ENCODE results near the gene CYFIP1. TPM values are rescaled to one million over a fixed set of nuclear protein-coding genes. Genes with fewer than 3 reads are reported as not detected.

The CYFIP1 gene
- total and polyA plus RNA-seq, 7 experiments from 2014 or later, result 0.40 to 37.8 (median 10.0) TPM

GRCh38 chr15:22918596-22919140, 61.5 kb downstream of the CYFIP1 start:
- no peaks in the 10 kb centered on the region for H3K4me1 ChIP-seq (ENCODE audit: control insufficient read depth in 2 of 2, insufficient read depth in 2 of 2, low read length in 2 of 2)
- ChIA-PET CTCF (no interaction called here), POLR2A (no interaction called here)
- H3K36me3 Mint-ChIP-seq, result peaks cover 0 to 3% (median 0%) of the 10 kb centered on the region in 5 donors
- no peak overlapping the region for H3K27ac Mint-ChIP-seq
- H3K4me3 Mint-ChIP-seq, result no peak overlapping the region
- DNase-seq (no peak), ATAC-seq (no peak)
- intact Hi-C loops (cut with micrococcal nuclease), result no loop called here
- H3K27me3 Mint-ChIP-seq, result no peaks in the 10 kb centered on the region
- H3K9me3 ChIP-seq (ENCODE audit: control insufficient read depth in 2 of 3, low read length in 3 of 3), result no peaks in the 10 kb centered on the region
- no peaks in the 10 kb centered on the region for H3K36me3 ChIP-seq (ENCODE audit: control insufficient read depth in 2 of 3, insufficient read depth in 3 of 3, low read length in 3 of 3)
- H3K27ac ChIP-seq (ENCODE audit: low read depth, low read length), result no peak overlapping the region
- H3K4me1 Mint-ChIP-seq, result no peaks in the 10 kb centered on the region
- H3K27me3 ChIP-seq (ENCODE audit: control insufficient read depth in 2 of 2, insufficient read depth in 2 of 2, low read length in 2 of 2), result no peaks in the 10 kb centered on the region
- no peaks in the 10 kb centered on the region for H3K9me3 Mint-ChIP-seq
- no peak overlapping the region for H3K4me3 ChIP-seq (ENCODE audit: low read length)

- POLR2A ChIA-PET, result no interaction called here
- H3K27me3 Mint-ChIP-seq, result no peaks in the 10 kb centered on the region
- Histone ChIP-seq H3K4me1 (ENCODE audit: control insufficient read depth in 2 of 2, insufficient read depth in 2 of 2, low read length in 2 of 2) (no peaks in the 10 kb centered on the region), H3K27me3 (ENCODE audit: control insufficient read depth in 2 of 2, insufficient read depth in 2 of 2, low read length in 2 of 2) (no peaks in the 10 kb centered on the region), H3K27ac (ENCODE audit: low read depth, low read length) (no peak overlapping the region), H3K4me3 (ENCODE audit: low read length) (no peak overlapping the region), H3K36me3 (ENCODE audit: control insufficient read depth in 2 of 3, insufficient read depth in 3 of 3, low read length in 3 of 3) (no peaks in the 10 kb centered on the region), H3K9me3 (ENCODE audit: control insufficient read depth in 2 of 3, low read length in 3 of 3) (no peaks in the 10 kb centered on the region)
- CTCF ChIA-PET, result no interaction called here
- H3K27ac Mint-ChIP-seq, result no peak overlapping the region
- DNase-seq (no peak), ATAC-seq (no peak)
- no peaks in the 10 kb centered on the region for H3K4me1 Mint-ChIP-seq
- intact Hi-C loops (cut with micrococcal nuclease), result no loop called here
- H3K36me3 Mint-ChIP-seq, result peaks cover 0 to 3% (median 0%) of the 10 kb centered on the region in 5 donors
- no peaks in the 10 kb centered on the region for H3K9me3 Mint-ChIP-seq
- H3K4me3 Mint-ChIP-seq, result no peak overlapping the region
Measured at GRCh38 chr15:22918056-22918455, 62.1 kb downstream of the CYFIP1 start.

- Histone ChIP-seq H3K27ac (ENCODE audit: low read depth, low read length) (no peak overlapping the region), H3K4me1 (ENCODE audit: control insufficient read depth in 2 of 2, insufficient read depth in 2 of 2, low read length in 2 of 2) (no peaks in the 10 kb centered on the region), H3K27me3 (ENCODE audit: control insufficient read depth in 2 of 2, insufficient read depth in 2 of 2, low read length in 2 of 2) (no peaks in the 10 kb centered on the region), H3K9me3 (ENCODE audit: control insufficient read depth in 2 of 3, low read length in 3 of 3) (no peaks in the 10 kb centered on the region), H3K36me3 (ENCODE audit: control insufficient read depth in 2 of 3, insufficient read depth in 3 of 3, low read length in 3 of 3) (no peaks in the 10 kb centered on the region), H3K4me3 (ENCODE audit: low read length) (no peak overlapping the region)
- ATAC-seq (no peak), DNase-seq (no peak)
- H3K4me3 Mint-ChIP-seq, result no peak overlapping the region
- no peaks in the 10 kb centered on the region for H3K27me3 Mint-ChIP-seq
- no peaks in the 10 kb centered on the region for H3K9me3 Mint-ChIP-seq
- POLR2A ChIA-PET, result no interaction called here
- H3K27ac Mint-ChIP-seq, result no peak overlapping the region
- H3K4me1 Mint-ChIP-seq, result no peaks in the 10 kb centered on the region
- CTCF ChIA-PET, result no interaction called here
- peaks cover 0 to 3% (median 0%) of the 10 kb centered on the region in 5 donors for H3K36me3 Mint-ChIP-seq
- intact Hi-C loops (cut with micrococcal nuclease), result no loop called here
Measured at GRCh38 chr15:22917556-22917955, 62.6 kb downstream of the CYFIP1 start.

GRCh38 chr15:22916606-22917350, 63.4 kb downstream of the CYFIP1 start:
- H3K27ac ChIP-seq (ENCODE audit: low read depth, low read length), result no peak overlapping the region
- ChIA-PET CTCF (no interaction called here), POLR2A (no interaction called here)
- intact Hi-C loops (cut with micrococcal nuclease), result no loop called here
- no peak overlapping the region for H3K4me3 ChIP-seq (ENCODE audit: low read length)
- Mint-ChIP-seq H3K4me3 (no peak overlapping the region), H3K36me3 (peaks cover 0 to 3% (median 0%) of the 10 kb centered on the region in 5 donors), H3K9me3 (no peaks in the 10 kb centered on the region), H3K27me3 (no peaks in the 10 kb centered on the region), H3K4me1 (no peaks in the 10 kb centered on the region), H3K27ac (peak overlapping the region in 1 of 9 donors; percentile 78)
- no peaks in the 10 kb centered on the region for H3K27me3 ChIP-seq (ENCODE audit: control insufficient read depth in 2 of 2, insufficient read depth in 2 of 2, low read length in 2 of 2)
- no peaks in the 10 kb centered on the region for H3K4me1 ChIP-seq (ENCODE audit: control insufficient read depth in 2 of 2, insufficient read depth in 2 of 2, low read length in 2 of 2)
- ATAC-seq (no peak), DNase-seq (no peak)
- no peaks in the 10 kb centered on the region for H3K9me3 ChIP-seq (ENCODE audit: control insufficient read depth in 2 of 3, low read length in 3 of 3)
- no peaks in the 10 kb centered on the region for H3K36me3 ChIP-seq (ENCODE audit: control insufficient read depth in 2 of 3, insufficient read depth in 3 of 3, low read length in 3 of 3)

GRCh38 chr15:22915866-22916515, 64.2 kb downstream of the CYFIP1 start:
- Mint-ChIP-seq H3K27ac (no peak overlapping the region), H3K4me3 (no peak overlapping the region), H3K9me3 (no peaks in the 10 kb centered on the region), H3K36me3 (peaks cover 0 to 3% (median 0%) of the 10 kb centered on the region in 5 donors), H3K4me1 (no peaks in the 10 kb centered on the region), H3K27me3 (no peaks in the 10 kb centered on the region)
- H3K36me3 ChIP-seq (ENCODE audit: control insufficient read depth in 2 of 3, insufficient read depth in 3 of 3, low read length in 3 of 3), result no peaks in the 10 kb centered on the region
- no peaks in the 10 kb centered on the region for H3K4me1 ChIP-seq (ENCODE audit: control insufficient read depth in 2 of 2, insufficient read depth in 2 of 2, low read length in 2 of 2)
- no peaks in the 10 kb centered on the region for H3K9me3 ChIP-seq (ENCODE audit: control insufficient read depth in 2 of 3, low read length in 3 of 3)
- DNase-seq (no peak), ATAC-seq (no peak)
- no peaks in the 10 kb centered on the region for H3K27me3 ChIP-seq (ENCODE audit: control insufficient read depth in 2 of 2, insufficient read depth in 2 of 2, low read length in 2 of 2)
- ChIA-PET CTCF (no interaction called here), POLR2A (no interaction called here)
- intact Hi-C loops (cut with micrococcal nuclease), result no loop called here
- H3K27ac ChIP-seq (ENCODE audit: low read depth, low read length), result no peak overlapping the region
- no peak overlapping the region for H3K4me3 ChIP-seq (ENCODE audit: low read length)

DNA sequence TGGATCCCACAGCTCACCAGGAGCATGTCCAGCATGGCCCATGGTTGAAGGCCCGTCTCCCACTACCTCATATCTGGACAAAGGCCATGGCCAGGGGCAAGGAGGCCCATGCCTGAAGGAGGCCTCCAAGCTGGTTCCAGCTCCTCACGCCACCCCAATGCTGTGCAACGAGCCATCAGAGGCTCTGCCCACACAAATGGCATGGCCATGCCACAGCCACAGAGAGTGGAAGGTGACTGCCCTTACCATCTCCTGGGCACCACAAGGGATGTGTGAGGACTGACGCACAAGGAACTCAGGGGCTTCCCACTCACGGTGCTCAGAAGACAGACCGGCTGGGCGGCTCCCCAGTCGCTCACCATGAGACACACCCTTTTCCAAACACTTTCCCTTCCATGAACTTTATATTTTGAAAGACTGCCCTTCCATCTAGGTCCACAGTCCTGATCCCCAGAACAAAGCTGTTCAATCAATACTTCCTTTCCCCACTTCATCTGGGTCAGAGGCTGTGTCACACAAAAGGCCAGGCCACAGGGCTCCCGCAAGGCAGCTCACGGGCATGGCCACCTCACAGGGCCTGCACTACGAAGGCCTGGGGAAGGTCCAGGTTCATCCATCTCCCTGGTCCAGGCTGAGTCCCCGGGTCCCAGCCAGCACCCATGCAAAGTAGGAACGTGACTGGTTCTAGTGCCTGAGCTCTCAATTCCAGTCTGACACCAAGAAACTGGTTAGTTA, 66.4 kb downstream of the CYFIP1 start:
- Histone ChIP-seq H3K4me1 (ENCODE audit: control insufficient read depth in 2 of 2, insufficient read depth in 2 of 2, low read length in 2 of 2) (no peaks in the 10 kb centered on the region), H3K4me3 (ENCODE audit: low read length) (no peak overlapping the region), H3K36me3 (ENCODE audit: control insufficient read depth in 2 of 3, insufficient read depth in 3 of 3, low read length in 3 of 3) (no peaks in the 10 kb centered on the region), H3K9me3 (ENCODE audit: control insufficient read depth in 2 of 3, low read length in 3 of 3) (no peaks in the 10 kb centered on the region), H3K27ac (ENCODE audit: low read depth, low read length) (no peak overlapping the region), H3K27me3 (ENCODE audit: control insufficient read depth in 2 of 2, insufficient read depth in 2 of 2, low read length in 2 of 2) (no peaks in the 10 kb centered on the region)
- POLR2A ChIA-PET, result no interaction called here
- Mint-ChIP-seq H3K27me3 (no peaks in the 10 kb centered on the region), H3K9me3 (no peaks in the 10 kb centered on the region), H3K4me1 (no peaks in the 10 kb centered on the region), H3K36me3 (peaks cover 0 to 6% (median 1%) of the 10 kb centered on the region in 5 donors), H3K4me3 (no peak overlapping the region), H3K27ac (no peak overlapping the region)
- intact Hi-C loops (cut with micrococcal nuclease), result no loop called here
- CTCF ChIA-PET, result no interaction called here
- ATAC-seq, result no peak
- no peak for DNase-seq

All from naive thymus-derived CD4-positive, alpha-beta T cell (primary cell).